Cardiac fibroblast (primary cell): ENCODE data around the gene MAGI1.

ENCODE experiments used
- DNase-seq, 2 donors: peaks; one replicate each; pipeline versions ENCODE4 v3.0.0 to v3.0.0-alpha.2; 2010; ENCODE audit warnings: low read depth in 2 of 2
- H3K4me3 ChIP-seq, 2 donors: replicated peaks in 1 of 2; 1 replicate in 1 of 2; 2 replicates in 1 of 2; pipeline ENCODE4 v1.5.1; 2011; ENCODE audit warnings: low read depth in 2 of 2, low read length in 2 of 2, mild to moderate bottlenecking in 2 of 2, moderate library complexity in 1 of 2
- TF ChIP-seq, protein P1 (sequence below): IDR thresholded peaks from one replicate; pipeline ENCODE4 v1.5.1; 2011; ENCODE audit warnings: low read depth, mild to moderate bottlenecking, low read length, inconsistent platforms

Gene MAGI1

DNA sequence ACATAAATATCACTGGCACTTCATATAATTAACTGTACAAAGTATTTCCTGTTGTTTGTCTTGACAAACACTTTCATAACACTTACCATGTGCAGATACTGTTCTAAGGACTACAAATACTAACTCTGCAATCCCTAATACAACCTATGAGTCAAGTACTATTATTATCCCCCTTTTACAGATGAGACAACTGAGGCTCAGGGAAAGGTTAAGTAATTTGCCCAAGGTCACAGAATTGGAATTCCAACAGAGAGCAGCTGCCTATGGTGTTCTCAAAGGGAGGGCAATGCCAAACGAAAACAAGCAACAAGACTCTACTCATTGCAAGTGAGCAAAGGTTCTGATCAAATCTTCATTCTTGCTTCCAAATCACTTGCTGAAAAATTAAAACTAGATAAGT, 85.9 kb downstream of the MAGI1 start:
- DNase-seq, result no peak
- no peak overlapping the region for H3K4me3 ChIP-seq
- TF ChIP-seq, protein P1, sequence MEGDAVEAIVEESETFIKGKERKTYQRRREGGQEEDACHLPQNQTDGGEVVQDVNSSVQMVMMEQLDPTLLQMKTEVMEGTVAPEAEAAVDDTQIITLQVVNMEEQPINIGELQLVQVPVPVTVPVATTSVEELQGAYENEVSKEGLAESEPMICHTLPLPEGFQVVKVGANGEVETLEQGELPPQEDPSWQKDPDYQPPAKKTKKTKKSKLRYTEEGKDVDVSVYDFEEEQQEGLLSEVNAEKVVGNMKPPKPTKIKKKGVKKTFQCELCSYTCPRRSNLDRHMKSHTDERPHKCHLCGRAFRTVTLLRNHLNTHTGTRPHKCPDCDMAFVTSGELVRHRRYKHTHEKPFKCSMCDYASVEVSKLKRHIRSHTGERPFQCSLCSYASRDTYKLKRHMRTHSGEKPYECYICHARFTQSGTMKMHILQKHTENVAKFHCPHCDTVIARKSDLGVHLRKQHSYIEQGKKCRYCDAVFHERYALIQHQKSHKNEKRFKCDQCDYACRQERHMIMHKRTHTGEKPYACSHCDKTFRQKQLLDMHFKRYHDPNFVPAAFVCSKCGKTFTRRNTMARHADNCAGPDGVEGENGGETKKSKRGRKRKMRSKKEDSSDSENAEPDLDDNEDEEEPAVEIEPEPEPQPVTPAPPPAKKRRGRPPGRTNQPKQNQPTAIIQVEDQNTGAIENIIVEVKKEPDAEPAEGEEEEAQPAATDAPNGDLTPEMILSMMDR, result no peak

DNA sequence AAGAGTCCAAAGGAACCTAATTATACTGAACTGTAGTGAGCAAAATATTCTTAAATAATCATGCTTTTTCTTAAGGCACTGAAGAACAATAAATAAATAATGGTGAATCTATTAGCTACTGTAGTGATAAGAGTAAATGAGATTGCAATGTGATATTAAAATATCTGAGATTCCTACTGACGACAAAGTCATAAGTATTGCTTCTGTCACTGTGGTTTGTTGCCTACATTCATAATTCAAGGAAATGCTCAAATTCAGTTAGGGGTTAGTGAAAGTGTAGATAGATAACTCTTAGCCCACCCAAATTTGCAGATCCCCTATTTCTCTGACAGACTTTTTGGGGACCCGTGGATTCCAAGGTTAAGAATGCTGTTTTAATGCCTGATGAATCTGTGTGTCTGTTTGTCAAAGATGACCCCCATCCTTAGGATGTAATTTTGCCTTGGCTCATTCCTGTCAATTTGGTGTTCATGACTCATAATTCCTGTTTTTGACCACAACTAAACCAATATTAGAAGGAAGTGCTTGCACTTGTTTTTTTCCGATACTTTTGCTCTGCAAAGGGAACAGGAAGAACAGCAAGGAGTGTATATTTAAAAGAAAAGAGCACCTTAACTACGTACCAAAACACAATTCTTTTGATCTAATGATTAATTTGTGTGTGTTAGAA, 86.7 kb downstream of the MAGI1 start:
- TF ChIP-seq, protein P1, result no peak
- no peak for DNase-seq
- H3K4me3 ChIP-seq, result no peak overlapping the region

DNA sequence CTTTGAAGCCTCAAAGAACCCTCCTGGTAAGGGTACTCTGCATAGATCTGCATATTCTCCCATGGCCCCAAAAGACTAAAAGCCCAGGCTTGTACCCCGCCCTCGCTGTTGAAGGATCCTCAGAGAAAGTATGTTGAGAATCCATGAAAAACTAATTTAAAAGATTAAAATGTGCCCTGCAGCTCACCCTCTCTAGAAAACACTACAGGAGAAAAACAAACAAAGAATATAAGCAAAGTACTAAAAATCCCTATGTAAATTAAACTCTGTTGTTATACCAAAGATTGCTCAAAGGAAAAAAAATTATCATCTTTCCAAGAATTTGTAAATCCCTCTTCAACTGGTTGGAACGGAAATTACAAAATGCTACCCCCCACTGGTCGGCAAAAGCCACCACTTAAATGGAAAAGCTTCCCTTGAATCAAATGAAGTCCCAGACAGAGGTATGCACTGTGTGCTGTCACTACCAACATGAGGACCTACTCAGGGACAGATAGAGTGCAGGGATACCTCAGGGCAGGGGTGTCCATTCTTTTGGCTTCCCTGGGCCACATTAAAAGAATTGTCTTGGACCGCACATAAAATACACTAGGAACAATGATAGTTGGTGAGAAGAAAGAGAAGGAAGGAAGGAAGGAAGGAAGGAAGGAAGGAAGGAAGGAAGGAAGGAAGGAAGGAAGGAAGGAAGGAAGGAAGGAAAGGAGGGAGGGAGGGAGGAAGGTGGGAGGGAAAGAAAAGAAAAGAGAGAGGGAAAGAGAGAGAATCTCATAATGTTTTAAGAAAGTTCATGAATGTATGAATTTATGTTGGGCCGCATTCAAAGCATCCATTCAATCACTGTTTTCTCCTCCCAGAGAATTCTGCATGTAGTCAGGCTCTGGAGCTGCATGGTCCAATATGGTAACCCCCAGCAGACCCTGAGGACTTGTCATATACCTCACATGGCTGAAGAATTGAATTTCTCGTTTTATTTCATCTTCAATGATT, 88.1 kb downstream of the MAGI1 start:
- DNase-seq, result peak in 1 of 2 donors; percentile 36
- no peak overlapping the region for H3K4me3 ChIP-seq
- TF ChIP-seq, protein P1, result no peak

DNA sequence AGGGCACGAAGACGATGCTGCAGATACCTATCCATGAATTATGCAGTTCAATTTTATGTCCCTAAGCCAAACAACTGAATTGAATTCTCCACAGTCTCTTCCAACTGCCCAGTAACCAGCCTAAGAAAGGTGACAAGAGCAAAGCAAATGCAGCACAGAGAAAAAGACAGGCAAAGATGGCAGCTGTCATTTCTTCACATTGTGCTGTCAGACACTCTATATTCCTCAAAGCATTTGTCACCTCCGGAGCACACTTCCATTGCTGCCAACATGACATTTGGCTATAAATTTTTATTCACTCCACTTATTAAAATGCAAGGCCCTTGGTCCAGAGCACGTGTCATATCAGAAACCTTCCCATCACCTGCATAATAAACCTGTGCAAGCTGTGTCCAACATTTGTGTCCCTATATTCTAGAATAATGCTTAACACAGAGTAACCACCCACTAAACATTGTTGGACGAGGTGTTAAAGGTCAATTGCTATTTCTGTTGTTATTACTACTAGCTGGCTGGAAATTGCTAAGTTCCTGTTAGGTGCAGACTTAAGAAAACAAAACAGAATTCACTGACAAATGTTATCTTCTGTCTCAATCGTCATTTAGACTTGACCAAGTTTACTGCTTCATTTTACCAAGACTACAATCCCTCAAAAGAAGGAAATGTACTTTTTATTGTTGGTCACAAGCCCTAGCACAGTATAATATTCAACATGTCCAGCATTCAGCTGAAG, 89.7 kb downstream of the MAGI1 start:
- TF ChIP-seq, protein P1, result no peak
- H3K4me3 ChIP-seq, result no peak overlapping the region
- DNase-seq, result no peak

DNA sequence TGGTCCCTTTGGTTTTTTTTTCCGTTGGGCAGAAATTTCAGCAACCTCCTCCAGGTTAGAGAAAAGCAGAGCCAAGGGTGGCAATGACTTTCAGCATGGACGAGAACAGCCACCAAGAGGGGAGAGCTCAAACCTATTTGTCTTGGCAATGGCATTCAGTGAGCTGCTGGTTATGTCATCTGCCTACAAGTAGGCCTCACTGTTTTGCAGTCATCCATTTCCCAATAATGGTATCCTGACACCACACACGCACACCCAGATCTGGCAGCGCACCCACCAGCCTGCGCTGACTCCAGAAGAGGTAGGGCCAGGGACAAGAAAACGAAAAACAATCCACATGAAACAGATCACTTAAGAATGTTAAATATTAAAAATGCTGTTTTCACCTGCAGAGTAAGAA, 92.3 kb downstream of the MAGI1 start:
- H3K4me3 ChIP-seq, result no peak overlapping the region
- DNase-seq, result peak; percentile 63 to 91
- TF ChIP-seq, protein P1, result no peak

DNA sequence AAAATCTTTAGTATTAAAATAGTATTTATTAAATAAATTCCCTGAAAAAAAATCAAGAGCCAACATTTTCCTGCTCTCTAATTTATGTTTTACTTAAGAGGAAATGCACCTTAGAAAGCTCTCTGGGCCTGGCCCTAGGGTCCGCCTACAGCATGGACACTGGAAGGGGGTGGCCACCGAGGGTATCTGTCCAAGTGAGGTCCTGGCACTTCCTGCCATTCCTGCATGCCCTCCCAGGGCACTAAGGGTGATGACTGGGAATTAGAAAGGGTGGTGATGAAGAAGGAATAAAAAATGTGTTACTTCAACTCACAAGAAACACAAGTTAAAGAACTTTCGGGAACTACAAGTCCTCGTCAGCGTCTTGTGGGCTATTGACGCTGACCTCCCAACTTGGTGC, 92.8 kb downstream of the MAGI1 start:
- H3K4me3 ChIP-seq, result no peak overlapping the region
- TF ChIP-seq, protein P1, result no peak
- DNase-seq, result no peak
